ENCODE results near the gene DYSF.

DYSF gene

GRCh38 chr2:71552861-71553301, 99.5 kb downstream of the DYSF start:
- H3K4me3 Mint-ChIP-seq: no peak overlapping the region
- H3K36me3 Mint-ChIP-seq: no peaks in the 10 kb centered on the region
- no peak overlapping the region for H3K27ac Mint-ChIP-seq
- H3K4me1 Mint-ChIP-seq: no peaks in the 10 kb centered on the region
- H3K9me3 Mint-ChIP-seq: no peaks in the 10 kb centered on the region
- H3K27me3 Mint-ChIP-seq: peaks cover 31% of the 10 kb centered on the region
- no peak for ATAC-seq

- no peak overlapping the region for H3K27ac Mint-ChIP-seq
- no peak for ATAC-seq
- no peaks in the 10 kb centered on the region for H3K36me3 Mint-ChIP-seq
- no peaks in the 10 kb centered on the region for H3K4me1 Mint-ChIP-seq
- H3K9me3 Mint-ChIP-seq: no peaks in the 10 kb centered on the region
- no peak overlapping the region for H3K4me3 Mint-ChIP-seq
- peaks cover 21% of the 10 kb centered on the region for H3K27me3 Mint-ChIP-seq
These were observed 100.8 kb downstream of the DYSF start for GRCh38 chr2:71554028-71554705.

- H3K36me3 Mint-ChIP-seq: no peaks in the 10 kb centered on the region
- H3K27ac Mint-ChIP-seq: no peak overlapping the region
- no peaks in the 10 kb centered on the region for H3K9me3 Mint-ChIP-seq
- no peak overlapping the region for H3K4me3 Mint-ChIP-seq
- no peak for ATAC-seq
- no peaks in the 10 kb centered on the region for H3K4me1 Mint-ChIP-seq
- H3K27me3 Mint-ChIP-seq: peaks cover 21% of the 10 kb centered on the region
These were observed 101.3 kb downstream of the DYSF start for GRCh38 chr2:71554706-71555056.

GRCh38 chr2:71555798-71556454, 102.6 kb downstream of the DYSF start:
- Mint-ChIP-seq H3K27me3 (peaks cover 19% of the 10 kb centered on the region), H3K27ac (no peak overlapping the region), H3K4me1 (no peaks in the 10 kb centered on the region), H3K36me3 (no peaks in the 10 kb centered on the region), H3K4me3 (no peak overlapping the region), H3K9me3 (no peaks in the 10 kb centered on the region)
- no peak for ATAC-seq

GRCh38 chr2:71556692-71557250, 103.4 kb downstream of the DYSF start:
- H3K4me3 Mint-ChIP-seq: no peak overlapping the region
- no peak overlapping the region for H3K27ac Mint-ChIP-seq
- no peak for ATAC-seq
- H3K9me3 Mint-ChIP-seq: no peaks in the 10 kb centered on the region
- no peaks in the 10 kb centered on the region for H3K4me1 Mint-ChIP-seq
- no peaks in the 10 kb centered on the region for H3K36me3 Mint-ChIP-seq
- H3K27me3 Mint-ChIP-seq: peaks cover 11% of the 10 kb centered on the region

GRCh38 chr2:71557321-71557720, 104.0 kb downstream of the DYSF start:
- Mint-ChIP-seq H3K4me3 (no peak overlapping the region), H3K36me3 (no peaks in the 10 kb centered on the region), H3K27me3 (peaks cover 11% of the 10 kb centered on the region), H3K4me1 (no peaks in the 10 kb centered on the region), H3K27ac (no peak overlapping the region), H3K9me3 (no peaks in the 10 kb centered on the region)
- ATAC-seq: no peak

- Mint-ChIP-seq H3K4me1 (no peaks in the 10 kb centered on the region), H3K36me3 (no peaks in the 10 kb centered on the region), H3K27me3 (peaks cover 11% of the 10 kb centered on the region), H3K27ac (no peak overlapping the region), H3K4me3 (no peak overlapping the region), H3K9me3 (no peaks in the 10 kb centered on the region)
- no peak for ATAC-seq
These were observed 105.1 kb downstream of the DYSF start for GRCh38 chr2:71558300-71559051.

GRCh38 chr2:71559080-71559827, 105.9 kb downstream of the DYSF start:
- Mint-ChIP-seq H3K27ac (no peak overlapping the region), H3K9me3 (no peaks in the 10 kb centered on the region), H3K4me1 (no peaks in the 10 kb centered on the region), H3K4me3 (no peak overlapping the region), H3K27me3 (peaks cover 11% of the 10 kb centered on the region), H3K36me3 (no peaks in the 10 kb centered on the region)
- ATAC-seq: no peak

GRCh38 chr2:71559828-71560637, 106.7 kb downstream of the DYSF start:
- Mint-ChIP-seq H3K27me3 (peaks cover 11% of the 10 kb centered on the region), H3K4me1 (no peaks in the 10 kb centered on the region), H3K27ac (no peak overlapping the region), H3K9me3 (no peaks in the 10 kb centered on the region), H3K36me3 (no peaks in the 10 kb centered on the region), H3K4me3 (no peak overlapping the region)
- no peak for ATAC-seq

GRCh38 chr2:71560638-71561011, 107.3 kb downstream of the DYSF start:
- Mint-ChIP-seq H3K4me3 (no peak overlapping the region), H3K36me3 (no peaks in the 10 kb centered on the region), H3K4me1 (no peaks in the 10 kb centered on the region), H3K27ac (no peak overlapping the region), H3K9me3 (no peaks in the 10 kb centered on the region), H3K27me3 (peaks cover 11% of the 10 kb centered on the region)
- ATAC-seq: no peak

- Mint-ChIP-seq H3K36me3 (no peaks in the 10 kb centered on the region), H3K9me3 (no peaks in the 10 kb centered on the region), H3K4me1 (no peaks in the 10 kb centered on the region), H3K27me3 (peaks cover 10% of the 10 kb centered on the region), H3K27ac (no peak overlapping the region), H3K4me3 (no peak overlapping the region)
- ATAC-seq: no peak
These were observed 108.3 kb downstream of the DYSF start for GRCh38 chr2:71561441-71562267.

- H3K4me1 Mint-ChIP-seq: no peaks in the 10 kb centered on the region
- H3K27me3 Mint-ChIP-seq: peaks cover 1% of the 10 kb centered on the region
- ATAC-seq: no peak
- H3K36me3 Mint-ChIP-seq: no peaks in the 10 kb centered on the region
- H3K27ac Mint-ChIP-seq: no peak overlapping the region
- no peaks in the 10 kb centered on the region for H3K9me3 Mint-ChIP-seq
- no peak overlapping the region for H3K4me3 Mint-ChIP-seq
These were observed 109.2 kb downstream of the DYSF start for GRCh38 chr2:71562518-71562917.

GRCh38 chr2:71563872-71564271, 110.5 kb downstream of the DYSF start:
- Mint-ChIP-seq H3K27ac (no peak overlapping the region), H3K36me3 (no peaks in the 10 kb centered on the region), H3K4me1 (no peaks in the 10 kb centered on the region), H3K4me3 (no peak overlapping the region), H3K27me3 (no peaks in the 10 kb centered on the region), H3K9me3 (no peaks in the 10 kb centered on the region)
- no peak for ATAC-seq

GRCh38 chr2:71564361-71564760, 111.0 kb downstream of the DYSF start:
- H3K27me3 Mint-ChIP-seq: no peaks in the 10 kb centered on the region
- no peaks in the 10 kb centered on the region for H3K9me3 Mint-ChIP-seq
- no peaks in the 10 kb centered on the region for H3K4me1 Mint-ChIP-seq
- no peak overlapping the region for H3K4me3 Mint-ChIP-seq
- H3K27ac Mint-ChIP-seq: no peak overlapping the region
- H3K36me3 Mint-ChIP-seq: no peaks in the 10 kb centered on the region
- no peak for ATAC-seq

Measured in stimulated activated memory B cell treated with anti-CD40 and anti-IgM and Interleukin-4, amounts not matched to agents 10 μg/mL and 1 μg/mL and 100 μg/mL, for 72 hours (primary cell).